A673 (cell line): ENCODE results near the gene BECN2. TPM values are rescaled to one million over a fixed set of nuclear protein-coding genes. Genes with fewer than 3 reads are reported as not detected.

Source experiments
- BruUV-seq: library from RNA; stranded (reverse); fragments of 400-500 nt; replicated peaks from 2 replicates; lab custom pipeline; 2021; lab: Mats Ljungman, UMichigan
- CTCF ChIA-PET: fragments of 300-600 bp; sonication (Branson Sonifier 250); formaldehyde crosslinking; loops from one replicate; lab custom pipeline; 2022; ENCODE audit warnings: antibody characterized with exemption; lab: Charles Lee
- POLR2A ChIA-PET: fragments of 300-600 bp; sonication (Branson Sonifier 250); formaldehyde crosslinking; loops from one replicate; lab custom pipeline; 2022; ENCODE audit warnings: antibody characterized with exemption; ENCODE audit not compliant: low non-redundant PET; lab: Charles Lee
- DNase-seq: peaks from one replicate; pipeline ENCODE4 v3.0.0-alpha.2; 2015; ENCODE audit warnings: low spot score
- H3K27ac ChIP-seq: fragments of 200-600 bp; sonication (generic); 2 replicates; pipeline ENCODE4 v1.5.1; 2016; ENCODE audit warnings: mixed run types, low read depth, mild to moderate bottlenecking, mixed read lengths, antibody characterized with exemption, low read length; ENCODE audit not compliant: poor library complexity, severe bottlenecking
- H3K27me3 ChIP-seq: fragments of 200-600 bp; sonication (generic); replicated peaks from 2 replicates; pipeline ENCODE4 v1.6.1; 2017; ENCODE audit warnings: mixed run types, low read depth, mild to moderate bottlenecking, mixed read lengths, antibody characterized with exemption, low read length; ENCODE audit not compliant: insufficient read depth, poor library complexity
- H3K36me3 ChIP-seq: fragments of 200-600 bp; sonication (generic); 2 replicates; pipeline ENCODE4 v1.6.1; 2016; ENCODE audit warnings: mixed run types, mild to moderate bottlenecking, mixed read lengths, antibody characterized with exemption, low read length; ENCODE audit not compliant: insufficient read depth, poor library complexity, severe bottlenecking
- H3K4me1 ChIP-seq: fragments of 200-600 bp; sonication (generic); 2 replicates; pipeline ENCODE4 v1.6.1; 2017; ENCODE audit warnings: mixed run types, mild to moderate bottlenecking, mixed read lengths, antibody characterized with exemption, low read length; ENCODE audit not compliant: insufficient read depth, poor library complexity, severe bottlenecking
- H3K4me3 ChIP-seq: fragments of 200-600 bp; sonication (generic); 2 replicates; pipeline ENCODE4 v1.5.1; 2016; ENCODE audit warnings: low read depth, mixed run types, mild to moderate bottlenecking, mixed read lengths, low read length; ENCODE audit not compliant: poor library complexity, severe bottlenecking
- H3K9me3 ChIP-seq: fragments of 200-600 bp; sonication (generic); 2 replicates; pipeline ENCODE4 v1.6.1; 2016; ENCODE audit warnings: mixed run types, low read depth, mild to moderate bottlenecking, mixed read lengths, antibody characterized with exemption, low read length; ENCODE audit not compliant: poor library complexity, severe bottlenecking
- CTCF ChIP-seq: fragments of 300-800, 200-600 bp; sonication (generic); conservative IDR thresholded peaks from 2 replicates; pipeline ENCODE4 v1.5.1; 2017; ENCODE audit warnings: low read depth, mild to moderate bottlenecking, antibody characterized with exemption, low read length, moderate library complexity, mixed read lengths
- EZH2 ChIP-seq: fragments of 200-600 bp; sonication (generic); IDR thresholded peaks from 2 replicates; pipeline ENCODE4 v1.6.1; 2017; ENCODE audit warnings: borderline replicate concordance, low read depth, mild to moderate bottlenecking, mixed read lengths, antibody characterized with exemption, low read length; ENCODE audit not compliant: poor library complexity, severe bottlenecking
- intact Hi-C: fragments of 100-400 bp; cut with micrococcal nuclease; formaldehyde crosslinking; loops from one replicate; pipeline ENCODE4 v1.10.0; 2022; ENCODE audit not compliant: unreplicated experiment
- total RNA-seq: library from RNA; stranded (reverse); gene quantifications from 2 replicates; pipeline ENCODE4 v1.2.3, GENCODE V29; 2021

BECN2 gene
- total RNA-seq, 1 experiment from 2014 or later, result not detected

- ChIA-PET CTCF (no interaction called here), POLR2A (no interaction called here)
- Histone ChIP-seq H3K4me3 (no peak overlapping the region), H3K4me1 (no peaks in the 10 kb centered on the region), H3K9me3 (no peaks in the 10 kb centered on the region), H3K36me3 (no peaks in the 10 kb centered on the region), H3K27ac (no peak overlapping the region), H3K27me3 (no peaks in the 10 kb centered on the region)
- DNase-seq, result no peak
- no TSS peak for BruUV-seq
- intact Hi-C loops, result no loop called here
- TF ChIP-seq CTCF (no peak), EZH2 (no peak)
Measured at GRCh38 chr1:242006976-242007375, 49.4 kb downstream of the BECN2 start.

Other genes starting within 250 kb of the BECN2 start
- gene EXO1, start 109.6 kb upstream of the BECN2 start, total RNA-seq, result 37.7 and 46.6 TPM in 2 replicates
- not detected in 2 replicates for gene MAP1LC3C, start 41.3 kb downstream of the BECN2 start, total RNA-seq